ENCODE data around the gene RAB43.

RAB43 gene

DNA sequence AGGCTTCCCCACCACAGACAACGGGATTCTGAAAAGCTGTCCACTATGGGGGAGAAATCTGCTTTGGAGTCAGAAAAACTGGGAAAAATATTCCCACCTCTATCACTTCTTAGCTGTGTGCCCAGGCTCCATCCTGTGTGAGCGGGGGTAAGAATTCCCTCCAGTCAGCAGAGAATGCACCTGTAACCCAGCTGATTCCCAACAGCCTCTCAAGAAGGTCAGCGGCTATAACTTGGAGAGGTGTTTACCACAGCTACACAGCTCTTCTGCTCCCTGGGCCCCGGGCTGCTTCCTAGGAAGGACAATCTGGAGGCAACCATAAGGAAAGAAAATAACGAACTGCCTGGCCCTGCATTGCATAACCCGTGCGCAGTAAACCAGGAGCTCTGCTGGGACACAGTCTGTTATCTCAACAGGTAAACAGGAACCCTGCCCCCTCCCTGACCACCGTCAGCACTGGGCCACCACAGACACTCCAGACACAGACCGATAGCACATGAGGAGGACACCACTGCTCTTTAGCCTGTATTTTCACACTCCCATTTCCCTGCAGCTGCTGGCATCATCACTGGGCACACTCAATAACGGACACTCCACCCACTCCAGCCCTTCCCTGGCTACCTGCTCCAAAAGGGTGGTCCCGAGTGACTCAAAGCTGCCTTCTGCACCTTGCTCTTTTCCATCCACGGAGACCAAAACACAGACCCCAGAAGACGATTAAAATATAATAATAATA is 2.1 kb downstream of the RAB43 start:
- H3K9me3 ChIP-seq (ENCODE audit: control insufficient read depth, insufficient read depth, low read depth, low read length) = no peaks in the 10 kb centered on the region
- peak overlapping the region; percentile 68 for H3K4me3 ChIP-seq (ENCODE audit: low read depth, low read length)
- no peak for TF ChIP-seq ZXDB (tag by site-specific recombination; IDR thresholded peaks at IDR 0.05)
- TF ChIP-seq PRDM1 (tag by site-specific recombination; IDR thresholded peaks at IDR 0.05) = no peak
- TF ChIP-seq ZNF777 (tag by site-specific recombination; IDR thresholded peaks at IDR 0.05; ENCODE audit: borderline replicate concordance) = no peak
- TF ChIP-seq KLF7 (tag by site-specific recombination; IDR thresholded peaks at IDR 0.05; ENCODE audit: borderline replicate concordance) = no peak
- TF ChIP-seq ZNF629 (tag by site-specific recombination; IDR thresholded peaks at IDR 0.05) = no peak
- no peak for TF ChIP-seq HIC1 (tag by site-specific recombination; IDR thresholded peaks at IDR 0.05)
- no peak for TF ChIP-seq ZNF114 (tag by site-specific recombination; IDR thresholded peaks at IDR 0.05)
- TF ChIP-seq HOXA7 (CRISPR knock-in tag; IDR thresholded peaks at IDR 0.05; ENCODE audit: borderline replicate concordance) = no peak
- TF ChIP-seq, protein P1, sequence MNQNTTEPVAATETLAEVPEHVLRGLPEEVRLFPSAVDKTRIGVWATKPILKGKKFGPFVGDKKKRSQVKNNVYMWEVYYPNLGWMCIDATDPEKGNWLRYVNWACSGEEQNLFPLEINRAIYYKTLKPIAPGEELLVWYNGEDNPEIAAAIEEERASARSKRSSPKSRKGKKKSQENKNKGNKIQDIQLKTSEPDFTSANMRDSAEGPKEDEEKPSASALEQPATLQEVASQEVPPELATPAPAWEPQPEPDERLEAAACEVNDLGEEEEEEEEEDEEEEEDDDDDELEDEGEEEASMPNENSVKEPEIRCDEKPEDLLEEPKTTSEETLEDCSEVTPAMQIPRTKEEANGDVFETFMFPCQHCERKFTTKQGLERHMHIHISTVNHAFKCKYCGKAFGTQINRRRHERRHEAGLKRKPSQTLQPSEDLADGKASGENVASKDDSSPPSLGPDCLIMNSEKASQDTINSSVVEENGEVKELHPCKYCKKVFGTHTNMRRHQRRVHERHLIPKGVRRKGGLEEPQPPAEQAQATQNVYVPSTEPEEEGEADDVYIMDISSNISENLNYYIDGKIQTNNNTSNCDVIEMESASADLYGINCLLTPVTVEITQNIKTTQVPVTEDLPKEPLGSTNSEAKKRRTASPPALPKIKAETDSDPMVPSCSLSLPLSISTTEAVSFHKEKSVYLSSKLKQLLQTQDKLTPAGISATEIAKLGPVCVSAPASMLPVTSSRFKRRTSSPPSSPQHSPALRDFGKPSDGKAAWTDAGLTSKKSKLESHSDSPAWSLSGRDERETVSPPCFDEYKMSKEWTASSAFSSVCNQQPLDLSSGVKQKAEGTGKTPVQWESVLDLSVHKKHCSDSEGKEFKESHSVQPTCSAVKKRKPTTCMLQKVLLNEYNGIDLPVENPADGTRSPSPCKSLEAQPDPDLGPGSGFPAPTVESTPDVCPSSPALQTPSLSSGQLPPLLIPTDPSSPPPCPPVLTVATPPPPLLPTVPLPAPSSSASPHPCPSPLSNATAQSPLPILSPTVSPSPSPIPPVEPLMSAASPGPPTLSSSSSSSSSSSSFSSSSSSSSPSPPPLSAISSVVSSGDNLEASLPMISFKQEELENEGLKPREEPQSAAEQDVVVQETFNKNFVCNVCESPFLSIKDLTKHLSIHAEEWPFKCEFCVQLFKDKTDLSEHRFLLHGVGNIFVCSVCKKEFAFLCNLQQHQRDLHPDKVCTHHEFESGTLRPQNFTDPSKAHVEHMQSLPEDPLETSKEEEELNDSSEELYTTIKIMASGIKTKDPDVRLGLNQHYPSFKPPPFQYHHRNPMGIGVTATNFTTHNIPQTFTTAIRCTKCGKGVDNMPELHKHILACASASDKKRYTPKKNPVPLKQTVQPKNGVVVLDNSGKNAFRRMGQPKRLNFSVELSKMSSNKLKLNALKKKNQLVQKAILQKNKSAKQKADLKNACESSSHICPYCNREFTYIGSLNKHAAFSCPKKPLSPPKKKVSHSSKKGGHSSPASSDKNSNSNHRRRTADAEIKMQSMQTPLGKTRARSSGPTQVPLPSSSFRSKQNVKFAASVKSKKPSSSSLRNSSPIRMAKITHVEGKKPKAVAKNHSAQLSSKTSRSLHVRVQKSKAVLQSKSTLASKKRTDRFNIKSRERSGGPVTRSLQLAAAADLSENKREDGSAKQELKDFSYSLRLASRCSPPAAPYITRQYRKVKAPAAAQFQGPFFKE (tag by site-specific recombination; IDR thresholded peaks at IDR 0.05; ENCODE audit: borderline replicate concordance) = no peak
- TF ChIP-seq ZNF266 (tag by site-specific recombination; IDR thresholded peaks at IDR 0.05; ENCODE audit: low read depth) = no peak
- no peak for TF ChIP-seq IKZF3 (tag by site-specific recombination; IDR thresholded peaks at IDR 0.05)
- peak; percentile 66 for TF ChIP-seq ZNF335 (tag by site-specific recombination; conservative IDR thresholded peaks at IDR 0.05)
- no peak for TF ChIP-seq ZNF174 (tag by site-specific recombination; IDR thresholded peaks at IDR 0.05)
- no peak for TF ChIP-seq ZFP41 (tag by site-specific recombination; IDR thresholded peaks at IDR 0.05; ENCODE audit: borderline replicate concordance)
- TF ChIP-seq SCRT2 (tag by site-specific recombination; IDR thresholded peaks at IDR 0.05) = peak; percentile 78
- no peak for TF ChIP-seq ZNF18 (tag by site-specific recombination; IDR thresholded peaks at IDR 0.05)
- TF ChIP-seq ZBTB44 (tag by site-specific recombination; IDR thresholded peaks at IDR 0.05) = no peak
- TF ChIP-seq, protein P2, sequence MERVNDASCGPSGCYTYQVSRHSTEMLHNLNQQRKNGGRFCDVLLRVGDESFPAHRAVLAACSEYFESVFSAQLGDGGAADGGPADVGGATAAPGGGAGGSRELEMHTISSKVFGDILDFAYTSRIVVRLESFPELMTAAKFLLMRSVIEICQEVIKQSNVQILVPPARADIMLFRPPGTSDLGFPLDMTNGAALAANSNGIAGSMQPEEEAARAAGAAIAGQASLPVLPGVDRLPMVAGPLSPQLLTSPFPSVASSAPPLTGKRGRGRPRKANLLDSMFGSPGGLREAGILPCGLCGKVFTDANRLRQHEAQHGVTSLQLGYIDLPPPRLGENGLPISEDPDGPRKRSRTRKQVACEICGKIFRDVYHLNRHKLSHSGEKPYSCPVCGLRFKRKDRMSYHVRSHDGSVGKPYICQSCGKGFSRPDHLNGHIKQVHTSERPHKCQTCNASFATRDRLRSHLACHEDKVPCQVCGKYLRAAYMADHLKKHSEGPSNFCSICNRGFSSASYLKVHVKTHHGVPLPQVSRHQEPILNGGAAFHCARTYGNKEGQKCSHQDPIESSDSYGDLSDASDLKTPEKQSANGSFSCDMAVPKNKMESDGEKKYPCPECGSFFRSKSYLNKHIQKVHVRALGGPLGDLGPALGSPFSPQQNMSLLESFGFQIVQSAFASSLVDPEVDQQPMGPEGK (tag by site-specific recombination; IDR thresholded peaks at IDR 0.05) = 0 out of 2 replicates have a peak, but pooled peaks have one; percentile 20
- H3K36me3 ChIP-seq (ENCODE audit: control insufficient read depth in 2 of 2, insufficient read depth in 1 of 2, low read length in 2 of 2) = peaks cover 0 to 6% of the 10 kb centered on the region in 2 experiments; a peak in 2 of 3 replicates
- CTCF ChIA-PET = interaction anchor here (0.6 to 1.9 kb wide), 2 partner anchors 67 to 149 kb away, joined by 4 to 15 read pairs; no protein-coding TSS in a partner anchor
- POLR2A ChIA-PET = interaction anchor here (0.5 to 0.9 kb wide), 2 partner anchors 10 to 103 kb away, joined by 3 read pairs; no protein-coding TSS in a partner anchor
- H3K27ac ChIP-seq (ENCODE audit: extremely low read depth, low read depth, low read length) = peak overlapping the region; percentile 16; the same call in 1 of the 2 replicates
- H3K4me1 ChIP-seq (ENCODE audit: control insufficient read depth, insufficient read depth, low read length) = peaks cover 15% of the 10 kb centered on the region
